OCI-LY7 (cell line): Measurements from ENCODE around the gene CTU2. TPM values are rescaled to one million over a fixed set of nuclear protein-coding genes. Genes with fewer than 3 reads are reported as not detected.

ENCODE experiments used
- BruUV-seq: library from RNA; stranded (reverse); fragments of 400-500 nt; replicated peaks from 2 replicates; lab custom pipeline; 2021; lab: Mats Ljungman, UMichigan
- CTCF ChIA-PET: fragments of 300-600 bp; sonication (Branson Sonifier 250); formaldehyde crosslinking; loops from one replicate; lab custom pipeline; 2022; ENCODE audit warnings: antibody characterized with exemption; ENCODE audit not compliant: unreplicated experiment; lab: Charles Lee
- POLR2A ChIA-PET: fragments of 300-600 bp; sonication (Branson Sonifier 250); formaldehyde crosslinking; loops from one replicate; lab custom pipeline; 2022; ENCODE audit warnings: antibody characterized with exemption; lab: Charles Lee
- DNase-seq: peaks from one replicate; pipeline ENCODE4 v3.0.0-alpha.2; 2015; ENCODE audit warnings: low spot score
- H2AFZ ChIP-seq: fragments of 200-600 bp; sonication (generic), shearing (Covaris generic); 2 replicates; pipeline ENCODE4 v1.6.1; 2014; ENCODE audit warnings: mild to moderate bottlenecking, antibody characterized with exemption, low read length, moderate library complexity
- H3K27ac ChIP-seq: fragments of 200-600 bp; sonication (generic); 2 replicates; pipeline ENCODE4 v1.5.1; 2014; ENCODE audit warnings: mixed run types, low read depth, mild to moderate bottlenecking, moderate library complexity, low read length, inconsistent platforms; ENCODE audit not compliant: poor library complexity, severe bottlenecking
- H3K36me3 ChIP-seq: fragments of 200-600 bp; sonication (generic); 2 replicates; pipeline ENCODE4 v1.6.1; 2014; ENCODE audit warnings: mild to moderate bottlenecking, antibody characterized with exemption, low read length, moderate library complexity, mixed read lengths; ENCODE audit not compliant: insufficient read depth
- H3K4me1 ChIP-seq: fragments of 200-600 bp; sonication (generic); 2 replicates; pipeline ENCODE4 v1.5.1; 2014; ENCODE audit warnings: mild to moderate bottlenecking, low read length; ENCODE audit not compliant: insufficient read depth, poor library complexity, severe bottlenecking
- H3K4me2 ChIP-seq: fragments of 200-600 bp; sonication (generic); 2 replicates; pipeline ENCODE4 v1.6.1; 2014; ENCODE audit warnings: mild to moderate bottlenecking, low read length
- H3K4me3 ChIP-seq: fragments of 200-600 bp; sonication (generic); 2 replicates; pipeline ENCODE4 v1.5.1; 2014; ENCODE audit warnings: mild to moderate bottlenecking, low read depth, low read length; ENCODE audit not compliant: poor library complexity, severe bottlenecking
- H3K79me2 ChIP-seq: fragments of 200-600 bp; sonication (generic); 2 replicates; pipeline ENCODE4 v1.6.1; 2016; ENCODE audit warnings: low read depth, mild to moderate bottlenecking, low read length, moderate library complexity, mixed read lengths; ENCODE audit not compliant: insufficient read depth
- H3K9me2 ChIP-seq: fragments of 200-600 bp; sonication (generic); 2 replicates; pipeline ENCODE4 v1.6.1; 2016; ENCODE audit warnings: mild to moderate bottlenecking, low read length, mixed read lengths; ENCODE audit not compliant: insufficient read depth
- H3K9me3 ChIP-seq: fragments of 200-600 bp; sonication (generic); 2 replicates; pipeline ENCODE4 v1.6.1; 2014; ENCODE audit warnings: mild to moderate bottlenecking, mixed run types, low read length, mixed read lengths
- H4K20me1 ChIP-seq: fragments of 200-600 bp; sonication (generic); 2 replicates; pipeline ENCODE4 v1.6.1; 2014; ENCODE audit warnings: mild to moderate bottlenecking, antibody characterized with exemption, low read length, moderate library complexity, mixed read lengths; ENCODE audit not compliant: insufficient read depth
- CTCF ChIP-seq: fragments of 200-600 bp; sonication (generic); conservative IDR thresholded peaks from 2 replicates; pipeline ENCODE4 v1.5.1; 2014; ENCODE audit warnings: mild to moderate bottlenecking, antibody characterized with exemption, low read length, moderate library complexity, mixed read lengths
- EZH2phosphoT487 ChIP-seq: fragments of 200-600 bp; sonication (generic); IDR thresholded peaks from 2 replicates; pipeline ENCODE4 v1.6.1; 2018; ENCODE audit warnings: low read depth, borderline replicate concordance, mild to moderate bottlenecking, mixed run types, antibody characterized with exemption, low read length, moderate library complexity, mixed read lengths
- intact Hi-C: fragments of 100-400 bp; cut with micrococcal nuclease; formaldehyde crosslinking; loops from one replicate; pipeline ENCODE4 v1.10.0; 2022; ENCODE audit not compliant: unreplicated experiment
- total RNA-seq, 2 experiments: library from RNA; depleted of rRNA in 1 of 2; stranded (reverse); fragments of >200 nt in 1 of 2; shearing (Covaris generic) in 1 of 2; gene quantifications; 2 replicates each; pipeline ENCODE4 v1.2.3, GENCODE V29; 2014 to 2022

CTU2 gene
- total RNA-seq, 2 experiments from 2014 or later, result 21.9 to 24.4 TPM

- no peak overlapping the region for H2AFZ ChIP-seq
- no peak overlapping the region for H3K4me2 ChIP-seq
- intact Hi-C loops, result no loop called here
- no peaks in the 10 kb centered on the region for H3K9me3 ChIP-seq
- H3K9me2 ChIP-seq, result no peaks in the 10 kb centered on the region
- no peak overlapping the region for H3K27ac ChIP-seq
- no peaks in the 10 kb centered on the region for H3K4me1 ChIP-seq
- TF ChIP-seq CTCF (no peak), EZH2phosphoT487 (no peak)
- ChIA-PET POLR2A (no interaction called here), CTCF (no interaction called here)
- no peak for DNase-seq
- no peaks in the 10 kb centered on the region for H3K79me2 ChIP-seq
- H3K36me3 ChIP-seq, result peaks cover 40% of the 10 kb centered on the region; the same call in 1 of the 2 replicates
- no TSS peak for BruUV-seq
- no peaks in the 10 kb centered on the region; the same call in 1 of the 2 replicates for H4K20me1 ChIP-seq
- no peak overlapping the region for H3K4me3 ChIP-seq
Measured at GRCh38 chr16:88731699-88732098, 25.4 kb downstream of the CTU2 start.

- H3K36me3 ChIP-seq, result peaks cover 33% of the 10 kb centered on the region; the same call in 1 of the 2 replicates
- POLR2A ChIA-PET, result no interaction called here
Measured at GRCh38 chr16:88732172-88732960, 26.1 kb downstream of the CTU2 start.

More at GRCh38 chr16:88732172-88732960, 26.1 kb downstream of the CTU2 start:
- Histone ChIP-seq H2AFZ (no peak overlapping the region), H3K4me2 (no peak overlapping the region), H4K20me1 (no peaks in the 10 kb centered on the region; the same call in 1 of the 2 replicates), H3K79me2 (no peaks in the 10 kb centered on the region), H3K9me3 (no peaks in the 10 kb centered on the region), H3K4me1 (peaks cover under 1% of the 10 kb centered on the region), H3K4me3 (no peak overlapping the region), H3K9me2 (no peaks in the 10 kb centered on the region), H3K27ac (no peak overlapping the region)
- CTCF ChIA-PET, result no interaction called here
- intact Hi-C loops, result no loop called here
- DNase-seq, result no peak
- BruUV-seq, result no TSS peak
- TF ChIP-seq EZH2phosphoT487, result no peak
- no peak for TF ChIP-seq CTCF
